HG03575 (cell line): ENCODE data around the gene ADAT2.
"Not testable (repeated sequence)": the region's sequence is repeated elsewhere in the genome, so short reads cannot be mapped to it uniquely, and the experiment has no call there.

ENCODE experiments used
- ATAC-seq: cut with Tn5 transposase; IDR thresholded peaks from one replicate; pipeline ENCODE4 v1.9.1; 2021; ENCODE audit not compliant: unreplicated experiment, insufficient number of reproducible peaks, low FRiP score; ENCODE audit errors: extremely low read depth

Gene ADAT2

DNA sequence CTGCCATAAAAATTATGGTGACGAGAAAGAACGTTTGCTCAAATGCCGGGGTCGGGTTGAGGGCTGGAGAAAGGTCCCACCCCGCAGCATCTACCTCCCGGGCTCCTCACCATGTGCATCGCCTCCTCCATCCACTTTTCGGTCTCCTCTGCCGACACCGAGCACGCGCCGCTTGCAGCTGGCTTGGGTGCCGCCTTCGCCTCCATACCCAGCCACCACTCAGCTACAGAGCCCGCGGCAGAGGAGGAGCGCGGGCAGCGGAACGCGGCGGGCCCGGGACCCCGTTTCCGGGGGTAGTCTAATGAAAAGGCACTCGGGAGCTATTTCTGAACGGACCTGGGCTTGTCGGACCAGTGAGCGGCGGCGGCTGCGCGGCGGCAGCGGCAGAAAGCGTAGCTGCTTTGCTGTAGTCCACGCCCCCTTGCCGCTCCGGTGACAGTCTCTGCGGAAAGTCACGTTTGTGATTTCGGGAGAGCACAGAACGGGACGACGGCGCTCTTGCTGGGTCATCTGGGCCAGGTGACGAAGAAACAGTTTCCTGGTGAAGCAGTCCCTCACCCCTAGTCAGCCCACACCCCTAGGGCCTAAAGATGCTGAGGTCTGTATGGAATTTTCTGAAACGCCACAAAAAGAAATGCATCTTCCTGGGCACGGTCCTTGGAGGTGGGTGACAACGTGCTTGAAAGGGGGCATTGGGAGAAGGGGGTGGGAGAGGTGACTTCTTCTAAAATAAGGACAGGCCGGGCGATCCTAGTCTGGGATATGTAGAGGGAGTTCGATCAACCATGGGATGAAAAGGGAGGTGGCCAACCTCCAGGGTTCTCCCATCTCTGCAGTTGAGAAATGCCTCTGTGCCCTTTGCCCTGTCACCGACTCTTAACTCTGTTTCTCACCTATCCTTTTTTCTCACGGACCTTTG, at the start of gene ADAT2, which contains the start of gene PEX3:
Gene ADAT2, minus strand, starts transcription at position 243 of the 919 bp plus-strand sequence. Its CDS starts 37 bp downstream, at position 206.
Gene PEX3, plus strand, starts transcription at position 353 of the 919 bp plus-strand sequence. Its CDS starts 238 bp downstream, at position 591.
- peak; percentile 91 for ATAC-seq

DNA sequence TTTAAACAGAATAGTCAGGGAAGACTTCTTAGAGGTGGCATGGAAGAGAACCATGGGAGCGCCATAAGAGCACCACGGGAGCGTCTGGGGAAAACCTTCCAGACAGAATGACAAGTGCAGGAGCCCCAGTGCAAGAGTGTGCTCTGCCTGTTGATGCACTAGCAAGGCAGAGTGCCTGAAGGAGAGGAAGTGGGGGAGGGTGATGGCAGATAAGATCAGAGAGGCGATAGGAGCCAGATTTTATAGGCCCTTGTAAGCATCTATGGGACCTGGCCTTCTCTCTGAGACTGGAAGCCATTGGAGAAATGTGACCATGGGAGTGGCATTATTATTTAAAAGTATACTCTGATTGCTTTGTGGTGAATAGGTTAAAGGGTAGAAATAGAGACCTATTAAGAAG, 47.9 kb upstream of the ADAT2 start:
- ATAC-seq: no peak

DNA sequence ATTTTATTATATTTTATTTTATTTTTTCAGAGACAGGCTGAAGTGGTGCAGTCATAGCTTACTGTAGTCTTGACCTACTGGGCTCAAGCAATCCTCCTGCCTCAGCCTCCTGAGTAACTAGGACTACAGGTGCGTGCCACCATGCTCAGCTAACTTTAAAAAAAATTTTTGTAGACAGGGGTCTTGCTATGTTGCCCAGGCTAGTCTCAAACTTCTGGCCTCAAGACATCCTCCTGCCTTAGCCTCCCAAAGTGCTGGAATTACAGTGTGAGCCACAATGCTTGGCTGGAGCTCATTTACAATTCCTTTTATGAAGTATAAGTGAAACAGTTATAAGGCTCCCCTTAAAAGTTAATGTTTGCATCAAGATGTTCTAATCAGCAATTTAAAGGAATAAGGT, 46.5 kb upstream of the ADAT2 start:
- no peak for ATAC-seq

DNA sequence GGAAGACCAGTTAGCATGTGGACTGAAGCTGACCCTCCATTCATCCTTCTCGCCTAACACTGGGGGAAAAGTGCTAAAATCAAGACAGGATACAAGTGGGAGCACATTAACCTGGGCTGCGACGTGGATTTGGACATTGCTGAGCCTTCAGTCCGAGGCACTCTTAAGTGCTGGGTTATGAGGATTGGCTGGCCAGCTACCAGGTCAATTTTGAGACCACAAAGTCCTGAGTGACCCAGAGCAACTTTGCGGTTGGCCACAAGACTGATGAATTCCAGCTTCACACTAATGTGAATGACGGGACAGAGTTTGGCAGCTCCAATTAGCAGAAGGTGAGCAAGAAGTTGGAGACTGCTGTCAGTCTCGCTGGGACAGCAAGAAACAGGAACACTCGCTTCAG, 40.3 kb upstream of the ADAT2 start:
- ATAC-seq: no peak

DNA sequence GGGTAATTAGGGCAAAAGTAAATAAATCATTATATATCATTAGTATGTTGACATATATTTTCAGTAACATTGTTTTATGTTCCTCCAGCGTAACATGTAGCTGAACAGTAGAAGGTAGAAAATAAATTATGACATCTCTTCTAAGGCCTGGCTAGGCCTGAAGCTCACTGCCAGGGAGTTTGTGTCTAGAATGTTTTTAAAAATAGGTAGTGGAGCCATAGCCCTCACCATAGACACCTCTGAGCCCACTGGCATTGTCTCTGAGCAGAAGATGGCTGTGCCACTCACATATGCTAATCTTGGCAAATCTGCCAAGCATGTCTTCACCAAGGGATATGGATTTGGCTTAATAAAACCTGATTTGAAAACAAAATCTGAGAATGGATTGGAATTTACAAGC, 39.7 kb upstream of the ADAT2 start:
- no peak for ATAC-seq

DNA sequence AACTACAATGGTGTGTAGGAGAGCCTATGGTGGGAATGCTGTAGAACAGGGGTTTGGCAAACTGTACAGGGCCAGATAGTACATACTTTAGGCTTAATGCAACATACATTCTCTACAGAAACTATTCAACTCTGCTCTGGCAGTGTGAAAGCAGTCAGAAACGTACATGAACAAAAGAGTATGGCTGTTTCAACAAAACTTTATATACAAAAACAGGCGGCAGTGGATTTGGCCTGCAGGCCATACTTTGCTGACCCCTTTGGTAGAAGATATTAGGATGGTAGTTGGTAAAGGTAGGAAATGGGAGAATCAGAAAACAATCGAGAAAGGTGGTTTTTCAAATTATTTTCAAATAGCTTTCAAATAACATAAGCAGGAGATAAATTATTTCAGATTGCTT, 36.3 kb upstream of the ADAT2 start:
- ATAC-seq: no peak

DNA sequence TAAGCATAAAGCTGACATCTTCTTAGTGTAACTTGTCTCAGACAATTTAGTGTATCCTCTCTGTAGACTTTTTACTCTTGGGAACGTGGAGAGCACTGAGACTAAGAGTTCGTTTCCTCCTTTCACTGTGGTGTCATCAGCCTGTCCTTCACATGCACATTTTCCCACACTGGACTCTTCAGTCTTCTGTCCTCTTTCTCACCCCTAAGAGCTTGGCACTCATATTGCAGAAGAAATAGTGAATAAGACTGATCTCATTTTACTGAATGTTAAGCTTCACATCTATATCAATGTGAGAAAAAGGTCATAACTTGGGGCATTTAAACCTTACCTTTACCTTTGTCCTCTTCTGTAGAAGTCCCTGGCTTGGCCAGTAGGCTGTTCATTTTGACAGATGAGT, 35.5 kb upstream of the ADAT2 start:
- ATAC-seq: no peak

DNA sequence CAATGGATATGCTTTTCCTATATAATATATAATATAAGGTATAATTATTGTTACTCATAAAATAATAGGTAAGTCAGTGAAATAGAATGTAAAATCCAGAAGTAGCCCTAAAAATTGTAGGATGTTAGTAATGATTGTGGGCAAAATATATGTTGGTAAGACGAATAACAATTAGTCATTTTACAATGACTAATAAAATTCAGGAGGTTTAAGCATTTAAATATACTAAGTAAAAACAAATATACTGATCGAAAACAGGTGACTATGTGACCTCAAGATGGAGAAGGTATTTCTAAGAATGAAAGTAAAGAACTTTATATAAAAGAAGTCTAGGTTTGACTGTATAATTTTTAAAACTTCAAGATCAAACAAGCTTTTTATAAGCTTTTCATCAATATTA, 32.1 kb upstream of the ADAT2 start:
- ATAC-seq: no peak

DNA sequence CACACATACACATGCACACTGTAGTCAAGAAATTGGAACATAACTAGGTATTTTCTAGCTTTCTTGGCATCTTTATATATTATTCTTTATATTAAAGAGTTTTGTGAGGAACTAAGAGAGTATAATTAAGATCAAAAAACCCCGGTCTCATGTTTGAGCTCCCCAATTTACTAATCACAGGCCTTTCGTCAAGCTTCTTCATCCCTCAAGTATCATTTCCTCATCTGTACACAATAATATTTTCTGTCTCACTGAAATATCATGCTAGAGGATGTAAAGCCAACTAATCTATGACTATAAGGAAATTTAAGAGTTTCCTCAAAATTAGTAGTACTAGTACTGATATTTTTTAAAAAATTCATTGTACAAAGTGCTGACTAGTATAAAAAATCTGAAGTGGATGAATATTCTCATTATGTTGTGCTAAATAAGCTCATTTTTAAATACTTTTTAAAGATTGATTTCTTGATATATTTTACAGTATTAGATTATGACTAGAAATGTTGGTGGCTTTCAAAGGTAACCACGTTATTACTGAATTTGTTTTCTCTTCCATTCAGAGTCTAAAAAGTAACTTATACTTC, 28.1 kb upstream of the ADAT2 start:
- ATAC-seq: no peak

DNA sequence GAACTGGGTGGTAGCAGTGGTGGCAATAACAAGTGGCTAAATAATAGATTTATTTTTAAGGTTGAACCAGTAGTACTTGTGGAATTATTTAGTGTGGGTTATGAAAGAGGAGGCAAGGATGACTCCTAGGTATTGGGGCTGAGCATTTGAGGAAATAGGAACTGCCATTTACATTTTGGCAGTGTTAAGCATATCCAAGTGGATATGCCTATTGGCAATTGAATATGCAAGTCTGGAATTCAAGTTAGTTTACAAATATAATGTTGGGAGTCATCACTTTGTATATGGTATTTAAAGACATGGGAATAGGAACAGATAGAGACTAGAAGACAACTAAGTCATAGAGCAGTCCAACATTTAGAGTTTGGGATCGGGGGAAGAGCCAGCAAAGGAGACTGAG, 26.1 kb upstream of the ADAT2 start:
- ATAC-seq: no peak

DNA sequence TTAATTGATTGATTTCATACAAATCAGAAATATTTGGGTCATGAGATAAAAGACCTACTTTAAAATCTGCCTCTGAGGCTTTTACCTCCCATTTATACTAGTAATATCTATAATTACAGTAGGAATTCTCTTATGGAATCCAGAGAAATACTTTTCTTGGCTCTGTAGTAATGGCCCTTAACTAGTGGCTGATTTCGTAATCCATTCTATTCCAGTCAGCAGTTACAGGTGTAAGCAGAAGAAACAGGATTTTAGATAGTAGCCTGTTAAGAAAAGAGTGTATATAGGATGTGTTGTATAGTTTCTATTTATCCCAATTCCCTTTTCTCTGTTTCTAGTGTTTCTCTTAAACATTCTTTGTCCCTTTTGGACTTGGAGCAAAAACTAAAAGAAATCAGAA, 21.3 kb upstream of the ADAT2 start:
- no peak for ATAC-seq

DNA sequence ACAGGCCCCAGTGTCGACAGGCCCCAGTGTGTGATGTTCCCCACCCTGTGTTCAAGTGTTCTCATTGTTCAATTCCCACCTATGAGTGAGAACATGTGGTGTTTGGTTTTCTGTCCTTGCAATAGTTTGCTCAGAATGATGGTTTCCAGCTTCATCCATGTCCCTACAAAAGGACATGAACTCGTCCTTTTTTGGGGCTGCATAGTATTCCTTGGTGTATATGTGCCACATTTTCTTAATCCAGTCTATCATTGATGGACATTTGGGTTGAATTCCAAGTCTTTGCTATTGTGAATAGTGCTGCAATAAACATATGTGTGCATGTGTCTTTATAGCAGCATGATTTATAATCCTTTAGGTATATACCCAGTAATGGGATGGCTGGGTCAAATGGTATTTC, 18.3 kb upstream of the ADAT2 start:
- ATAC-seq: not testable (repeated sequence)

DNA sequence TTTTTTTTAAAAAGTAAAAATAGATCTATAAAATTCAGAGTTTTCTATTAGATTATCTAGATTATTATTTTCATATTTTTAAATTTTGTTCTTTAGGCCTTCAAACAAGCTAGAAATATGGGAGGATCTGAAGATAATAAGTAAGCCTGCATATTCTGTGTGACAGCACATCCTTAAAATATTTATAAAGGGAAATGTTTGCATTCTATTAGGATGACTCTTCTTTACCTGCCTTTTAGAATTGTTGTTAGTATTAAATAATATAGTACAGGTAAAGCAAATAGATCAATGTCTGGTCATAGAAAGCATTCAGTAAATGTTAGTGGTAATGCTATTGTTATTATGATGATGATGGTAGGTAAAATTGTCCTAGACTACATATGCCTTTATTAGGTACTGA, 17.5 kb upstream of the ADAT2 start:
- no peak for ATAC-seq

DNA sequence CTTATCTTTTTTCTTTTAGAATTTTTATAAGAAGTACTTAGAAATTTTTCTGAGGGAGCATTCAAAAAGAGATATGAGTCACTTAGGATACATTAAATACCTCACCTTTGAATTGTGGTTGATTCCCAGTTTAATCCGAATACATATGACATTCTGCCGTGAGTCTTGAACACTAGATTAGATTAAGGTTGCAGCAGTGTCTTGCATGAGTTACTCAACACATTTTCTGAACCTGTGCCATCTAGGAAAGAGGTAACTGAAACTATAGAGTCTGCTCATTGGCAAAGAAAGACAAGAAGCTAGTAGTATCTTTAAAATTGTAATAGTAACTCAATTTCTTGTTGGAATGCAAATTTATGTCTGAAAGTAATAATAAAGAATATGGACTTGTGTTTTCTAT, 15.1 kb upstream of the ADAT2 start:
- no peak for ATAC-seq

DNA sequence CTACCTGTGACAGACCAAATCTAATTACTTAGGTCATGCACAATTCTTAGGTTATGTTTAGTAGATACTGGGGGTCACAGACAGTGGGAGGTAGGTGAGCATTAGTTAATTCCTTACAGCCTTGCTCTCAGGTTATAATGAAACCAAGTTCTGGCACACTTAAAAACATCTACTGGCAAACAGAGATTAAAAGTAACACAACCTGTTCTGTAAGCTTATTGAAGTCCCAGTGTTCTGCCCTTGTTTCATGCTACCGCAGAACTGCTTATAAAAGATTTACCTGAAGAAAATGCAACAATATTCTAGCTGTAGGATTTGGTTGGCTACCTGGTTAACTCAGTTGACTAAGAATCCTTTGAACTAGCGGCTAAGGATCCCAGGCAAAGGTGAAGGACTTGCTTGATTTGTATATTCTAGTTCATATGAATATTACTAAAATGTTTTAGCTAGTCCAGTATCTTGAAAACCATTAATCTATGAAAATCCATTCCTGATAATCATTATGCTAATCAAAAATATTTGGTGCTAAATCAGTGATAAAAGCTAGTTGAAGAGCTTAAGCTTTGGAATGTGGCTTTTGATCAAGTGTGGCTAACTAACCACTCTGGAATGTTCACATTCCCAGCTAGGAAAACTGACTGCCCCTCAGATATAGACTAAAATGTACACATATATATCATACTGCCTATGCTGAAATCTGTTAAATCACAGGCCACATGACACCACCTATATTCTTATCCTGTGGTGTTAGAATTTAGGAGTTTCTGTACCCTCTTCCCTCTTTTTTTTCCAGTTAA, 7.3 kb upstream of the ADAT2 start:
- no peak for ATAC-seq

DNA sequence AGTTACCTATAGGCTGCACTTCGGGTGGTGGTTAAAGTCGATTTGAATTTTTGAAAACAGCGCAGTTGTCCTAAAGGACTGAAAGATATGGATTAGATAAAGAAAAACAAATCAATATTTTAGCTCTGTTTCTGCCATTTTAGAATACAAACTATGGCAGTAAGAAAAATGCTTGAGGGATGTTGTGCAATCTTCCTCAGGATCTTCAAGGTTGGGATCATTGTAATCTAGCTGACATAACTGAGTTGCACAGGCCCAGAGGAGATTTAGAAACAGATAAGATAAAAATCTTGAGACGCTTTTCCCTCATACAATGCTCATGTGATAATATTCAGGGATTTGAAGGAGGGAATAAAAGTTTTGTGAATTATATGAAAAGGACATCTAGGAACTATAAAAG, 1.0 kb upstream of the ADAT2 start:
- ATAC-seq: no peak

DNA sequence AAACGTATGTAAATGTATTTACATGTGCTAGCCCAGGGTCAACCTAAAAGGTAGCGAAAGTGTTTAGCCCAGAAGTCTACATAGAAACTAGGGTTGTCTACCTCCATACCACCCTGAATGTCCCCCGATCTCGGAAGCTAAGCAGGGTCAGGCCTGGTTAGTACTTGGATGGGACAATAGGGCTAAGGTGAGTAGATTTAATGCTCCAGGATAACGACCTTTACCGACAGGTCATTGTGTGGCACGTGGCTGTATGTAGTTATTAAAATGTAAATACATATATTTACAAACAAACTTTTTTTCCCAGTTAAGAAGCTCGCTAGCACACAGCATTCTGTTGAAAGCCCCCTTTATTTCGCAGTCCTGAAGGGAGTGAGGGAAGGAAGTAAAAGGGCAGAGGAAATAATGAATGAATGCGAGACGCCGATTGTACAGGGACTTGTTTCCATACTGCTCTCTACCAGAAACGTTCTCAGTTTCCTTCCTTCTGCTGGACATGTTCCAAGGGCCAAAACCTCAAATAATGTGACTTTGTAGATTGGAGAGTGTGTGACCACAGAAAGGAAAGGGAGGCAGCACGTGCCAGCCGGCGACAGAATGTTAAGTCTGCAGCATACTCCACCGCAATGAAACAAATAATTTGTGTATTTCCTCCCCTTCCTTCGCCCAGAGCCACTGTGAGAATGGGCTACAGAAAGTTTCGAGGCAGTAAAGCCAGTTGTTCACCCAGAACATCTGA, 612 bp downstream of the ADAT2 start:
- no peak for ATAC-seq

DNA sequence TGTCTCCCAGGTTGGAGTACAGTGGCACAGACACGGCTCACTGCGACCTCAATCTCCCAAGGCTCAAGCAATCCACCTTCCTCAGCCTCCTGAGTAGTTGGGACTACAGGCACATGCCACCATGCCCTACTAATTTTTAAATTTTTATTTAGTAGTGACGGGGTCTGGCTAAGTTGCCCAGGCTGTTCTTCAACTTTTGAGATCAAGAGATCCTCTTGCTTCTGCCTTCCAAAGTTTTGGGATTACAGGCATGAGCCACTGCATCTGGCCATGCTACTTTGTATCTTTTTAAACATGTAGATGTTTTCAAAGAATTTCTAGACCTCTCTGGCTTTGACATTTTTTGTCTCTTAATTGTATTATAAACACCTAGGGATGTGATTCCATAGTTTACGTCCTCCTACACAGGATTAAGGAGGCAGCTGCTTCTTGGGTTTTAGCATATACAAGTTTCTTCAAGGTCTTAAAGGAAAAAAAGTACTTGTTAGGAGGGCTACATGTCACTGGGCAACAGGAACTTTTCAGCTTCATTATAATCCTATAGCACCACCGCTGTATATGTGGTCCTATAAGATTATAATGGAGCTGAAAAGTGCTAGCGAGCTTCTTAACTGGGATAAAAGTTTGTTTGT, 1.3 kb downstream of the ADAT2 start:
- no peak for ATAC-seq

DNA sequence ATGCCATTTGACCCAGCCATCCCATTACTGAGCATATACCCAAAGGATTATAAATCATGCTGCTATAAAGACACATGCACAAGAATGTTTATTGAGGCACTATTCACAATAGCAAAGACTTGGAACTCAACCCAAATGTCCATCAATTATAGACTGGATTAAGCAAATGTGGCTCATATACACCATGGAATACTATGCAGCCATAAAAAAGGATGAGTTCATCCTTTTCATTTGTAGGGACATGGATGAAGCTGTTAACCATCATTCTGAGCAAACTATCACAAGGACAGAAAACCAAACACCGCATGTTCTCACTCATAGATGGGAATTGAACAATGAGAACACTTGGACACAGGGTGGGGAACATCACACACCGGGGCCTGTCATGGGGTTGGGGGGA, 2.6 kb downstream of the ADAT2 start:
- ATAC-seq: not testable (repeated sequence)
